Vagina (tissue), 2 donors: ENCODE results near the gene SIPA1L3. TPM values are rescaled to one million over a fixed set of nuclear protein-coding genes. Genes with fewer than 3 reads are reported as not detected.

Experiments
- DNase-seq, 2 donors: peaks; one replicate each; pipeline ENCODE4 v3.0.0-alpha.2; 2017; ENCODE audit errors: extremely low spot score in 2 of 2
- H3K27ac ChIP-seq: fragments of 200-600 bp; sonication (generic); one replicate; pipeline ENCODE4 v1.5.1; 2019
- H3K27me3 ChIP-seq: fragments of 200-600 bp; sonication (generic); one replicate; pipeline ENCODE4 v1.5.1; 2019
- H3K36me3 ChIP-seq, 2 donors: fragments of 200-600 bp; sonication (generic); one replicate each; pipeline ENCODE4 v1.5.1; 2017 to 2019
- H3K4me1 ChIP-seq: fragments of 200-600 bp; sonication (generic); one replicate; pipeline ENCODE4 v1.5.1; 2019
- H3K4me3 ChIP-seq, 2 donors: fragments of 200-600 bp; sonication (generic); 1 replicate in 1 of 2; 2 replicates in 1 of 2; pipeline ENCODE4 v1.5.1; 2016 to 2019
- H3K9me3 ChIP-seq: fragments of 200-600 bp; sonication (generic); one replicate; pipeline ENCODE4 v1.5.1; 2019
- POLR2A ChIP-seq, 2 donors: fragments of 450-650 bp; IDR thresholded peaks; one replicate each; pipeline ENCODE4 v1.6.1; 2017; ENCODE audit warnings: antibody characterized with exemption in 2 of 2, mild to moderate bottlenecking in 2 of 2, moderate library complexity in 2 of 2
- POLR2AphosphoS5 ChIP-seq, 2 donors: sonication (generic); formaldehyde crosslinking; IDR thresholded peaks; one replicate each; pipeline ENCODE4 v1.9.0; 2017; ENCODE audit warnings: antibody characterized with exemption in 2 of 2, mild to moderate bottlenecking in 2 of 2, low read depth in 1 of 2; ENCODE audit not compliant: insufficient read depth in 1 of 2
- intact Hi-C: fragments of 100-400 bp; cut with DNase I; formaldehyde crosslinking; loops from one replicate; pipeline ENCODE4 v1.15.1; 2023
- total RNA-seq: library from RNA; depleted of rRNA; stranded (reverse); fragments of >200 nt; gene quantifications from one replicate; pipeline ENCODE4 v1.2.3, GENCODE V29; 2016
- TF ChIP-seq, protein P1 (sequence below), 3 experiments: fragments of 450-650 bp in 2 of 3; fragments of 200-600 bp in 1 of 3; sonication (generic) in 1 of 3; IDR thresholded peaks; one replicate each; pipeline ENCODE4 v1.5.1; 2017 to 2019; ENCODE audit warnings: antibody characterized with exemption in 3 of 3, mild to moderate bottlenecking in 2 of 3, moderate library complexity in 2 of 3

SIPA1L3 gene
- total RNA-seq, 1 donor from 2014 or later, result 13.0 TPM

DNA sequence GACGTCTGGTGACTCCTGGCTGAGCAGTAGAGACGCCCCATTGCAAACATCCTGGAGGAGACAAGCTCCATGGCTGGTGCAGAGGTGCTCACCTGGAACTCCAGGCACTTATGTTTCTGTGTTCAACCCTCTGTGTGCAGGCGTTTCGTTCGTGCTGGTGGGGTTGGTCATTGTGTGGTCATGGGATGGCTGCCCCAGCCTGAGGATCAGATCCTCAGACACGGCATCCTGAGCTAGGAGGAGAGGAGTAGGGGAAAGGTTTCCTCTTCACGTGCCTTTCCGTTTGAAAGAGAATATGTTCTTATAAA is 87.8 kb downstream of the SIPA1L3 start:
- H3K27ac ChIP-seq, result no peak overlapping the region
- no peak for TF ChIP-seq POLR2A (IDR thresholded peaks at IDR 0.05)
- TF ChIP-seq, protein P1, sequence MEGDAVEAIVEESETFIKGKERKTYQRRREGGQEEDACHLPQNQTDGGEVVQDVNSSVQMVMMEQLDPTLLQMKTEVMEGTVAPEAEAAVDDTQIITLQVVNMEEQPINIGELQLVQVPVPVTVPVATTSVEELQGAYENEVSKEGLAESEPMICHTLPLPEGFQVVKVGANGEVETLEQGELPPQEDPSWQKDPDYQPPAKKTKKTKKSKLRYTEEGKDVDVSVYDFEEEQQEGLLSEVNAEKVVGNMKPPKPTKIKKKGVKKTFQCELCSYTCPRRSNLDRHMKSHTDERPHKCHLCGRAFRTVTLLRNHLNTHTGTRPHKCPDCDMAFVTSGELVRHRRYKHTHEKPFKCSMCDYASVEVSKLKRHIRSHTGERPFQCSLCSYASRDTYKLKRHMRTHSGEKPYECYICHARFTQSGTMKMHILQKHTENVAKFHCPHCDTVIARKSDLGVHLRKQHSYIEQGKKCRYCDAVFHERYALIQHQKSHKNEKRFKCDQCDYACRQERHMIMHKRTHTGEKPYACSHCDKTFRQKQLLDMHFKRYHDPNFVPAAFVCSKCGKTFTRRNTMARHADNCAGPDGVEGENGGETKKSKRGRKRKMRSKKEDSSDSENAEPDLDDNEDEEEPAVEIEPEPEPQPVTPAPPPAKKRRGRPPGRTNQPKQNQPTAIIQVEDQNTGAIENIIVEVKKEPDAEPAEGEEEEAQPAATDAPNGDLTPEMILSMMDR (IDR thresholded peaks at IDR 0.05), result no peak
- no peak for DNase-seq
- no peak overlapping the region for H3K4me3 ChIP-seq
- H3K4me1 ChIP-seq, result peaks cover 43% of the 10 kb centered on the region
- H3K36me3 ChIP-seq, result no peaks in the 10 kb centered on the region
- H3K27me3 ChIP-seq, result no peaks in the 10 kb centered on the region
- intact Hi-C loops, result no loop called here
- no peaks in the 10 kb centered on the region for H3K9me3 ChIP-seq

DNA sequence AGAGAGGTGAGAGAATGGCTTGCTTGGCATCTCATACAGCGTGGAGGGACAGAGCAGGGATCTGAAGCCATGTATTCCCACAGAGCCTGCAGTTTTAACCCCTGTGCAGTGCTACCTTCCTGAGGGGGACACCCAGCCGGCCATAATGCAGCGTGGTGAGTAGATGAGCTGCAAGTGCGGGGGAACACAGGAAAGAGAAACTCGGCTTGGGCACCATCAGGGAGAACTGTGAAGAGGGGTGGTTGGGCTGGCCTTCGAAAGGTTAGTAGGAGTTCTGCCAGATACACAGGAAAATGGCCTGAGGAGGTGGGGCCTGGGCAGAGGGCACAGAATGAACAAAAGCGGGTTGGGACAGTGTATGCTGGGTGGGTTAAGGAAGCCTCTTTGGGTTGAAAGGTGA is 88.3 kb downstream of the SIPA1L3 start:
- no peaks in the 10 kb centered on the region for H3K27me3 ChIP-seq
- no peaks in the 10 kb centered on the region for H3K9me3 ChIP-seq
- intact Hi-C loops, result no loop called here
- TF ChIP-seq POLR2A (IDR thresholded peaks at IDR 0.05) (no peak), POLR2AphosphoS5 (IDR thresholded peaks at IDR 0.05; ENCODE audit: insufficient read depth in 1 of 2, low read depth in 1 of 2) (no peak)
- TF ChIP-seq, protein P1 (IDR thresholded peaks at IDR 0.05), result no peak
- no peak overlapping the region for H3K27ac ChIP-seq
- no peaks in the 10 kb centered on the region for H3K36me3 ChIP-seq
- H3K4me1 ChIP-seq, result peaks cover 41% of the 10 kb centered on the region
- H3K4me3 ChIP-seq, result no peak overlapping the region
- DNase-seq, result no peak

DNA sequence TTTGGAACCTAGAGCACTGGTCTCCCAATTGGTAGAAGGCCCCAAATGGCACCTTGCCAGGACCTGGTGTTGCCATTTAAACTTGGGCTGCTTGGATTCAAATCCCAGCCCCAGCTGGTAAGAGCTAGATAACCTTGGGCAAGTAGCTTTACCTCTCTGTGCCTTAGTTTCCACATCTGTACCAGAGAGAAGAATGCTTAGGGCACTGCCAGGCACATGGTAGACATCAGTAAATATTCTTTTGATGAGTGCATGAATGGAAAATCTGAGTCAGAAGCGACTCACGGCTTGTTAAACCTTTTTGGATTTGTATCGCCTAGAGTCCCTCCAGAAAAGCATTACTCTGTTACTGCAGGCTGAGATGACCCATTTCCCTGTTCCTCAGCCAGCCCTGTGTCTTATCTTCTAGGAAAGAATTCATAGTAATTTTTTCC is 90.9 kb downstream of the SIPA1L3 start:
- no peaks in the 10 kb centered on the region for H3K9me3 ChIP-seq
- H3K27ac ChIP-seq, result peak overlapping the region; percentile 56
- no peak for DNase-seq
- H3K4me1 ChIP-seq, result peaks cover 28% of the 10 kb centered on the region
- H3K36me3 ChIP-seq, result no peaks in the 10 kb centered on the region
- TF ChIP-seq POLR2A (IDR thresholded peaks at IDR 0.05) (no peak), POLR2AphosphoS5 (IDR thresholded peaks at IDR 0.05; ENCODE audit: insufficient read depth in 1 of 2, low read depth in 1 of 2) (peak in 1 of 2 donors; percentile 76)
- TF ChIP-seq, protein P1 (IDR thresholded peaks at IDR 0.05), result no peak
- intact Hi-C loops, result no loop called here
- no peaks in the 10 kb centered on the region for H3K27me3 ChIP-seq
- H3K4me3 ChIP-seq, result no peak overlapping the region

DNA sequence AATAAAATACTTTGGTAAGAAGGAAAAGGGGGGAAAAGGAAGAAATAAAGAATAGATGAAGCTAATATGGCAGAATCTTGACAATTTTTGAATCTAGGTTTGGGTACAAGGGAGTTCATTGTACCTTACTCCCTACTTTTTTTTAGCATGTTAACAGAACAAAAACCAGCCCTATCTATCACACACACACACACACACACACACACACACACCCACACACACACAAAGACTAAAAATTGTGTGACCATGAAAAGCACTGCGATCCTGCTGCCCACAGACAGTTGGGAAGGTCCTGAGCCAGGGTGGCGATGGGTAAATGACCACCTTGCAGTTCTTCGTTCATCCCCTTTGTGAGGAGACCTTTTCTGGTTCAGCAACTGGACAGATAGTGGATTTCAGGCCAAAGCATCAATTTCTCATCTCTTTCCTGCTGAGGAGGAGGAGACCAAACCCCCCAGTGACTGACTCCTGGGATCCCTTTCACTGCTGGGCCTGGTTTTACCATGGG is 91.8 kb downstream of the SIPA1L3 start:
- no peaks in the 10 kb centered on the region for H3K27me3 ChIP-seq
- H3K4me1 ChIP-seq, result peaks cover 37% of the 10 kb centered on the region
- H3K36me3 ChIP-seq, result no peaks in the 10 kb centered on the region
- intact Hi-C loops, result no loop called here
- TF ChIP-seq POLR2A (IDR thresholded peaks at IDR 0.05) (no peak), POLR2AphosphoS5 (IDR thresholded peaks at IDR 0.05; ENCODE audit: insufficient read depth in 1 of 2, low read depth in 1 of 2) (no peak)
- TF ChIP-seq, protein P1 (IDR thresholded peaks at IDR 0.05), result no peak
- no peak for DNase-seq
- H3K4me3 ChIP-seq, result no peak overlapping the region
- no peaks in the 10 kb centered on the region for H3K9me3 ChIP-seq
- peak overlapping the region; percentile 56 for H3K27ac ChIP-seq

DNA sequence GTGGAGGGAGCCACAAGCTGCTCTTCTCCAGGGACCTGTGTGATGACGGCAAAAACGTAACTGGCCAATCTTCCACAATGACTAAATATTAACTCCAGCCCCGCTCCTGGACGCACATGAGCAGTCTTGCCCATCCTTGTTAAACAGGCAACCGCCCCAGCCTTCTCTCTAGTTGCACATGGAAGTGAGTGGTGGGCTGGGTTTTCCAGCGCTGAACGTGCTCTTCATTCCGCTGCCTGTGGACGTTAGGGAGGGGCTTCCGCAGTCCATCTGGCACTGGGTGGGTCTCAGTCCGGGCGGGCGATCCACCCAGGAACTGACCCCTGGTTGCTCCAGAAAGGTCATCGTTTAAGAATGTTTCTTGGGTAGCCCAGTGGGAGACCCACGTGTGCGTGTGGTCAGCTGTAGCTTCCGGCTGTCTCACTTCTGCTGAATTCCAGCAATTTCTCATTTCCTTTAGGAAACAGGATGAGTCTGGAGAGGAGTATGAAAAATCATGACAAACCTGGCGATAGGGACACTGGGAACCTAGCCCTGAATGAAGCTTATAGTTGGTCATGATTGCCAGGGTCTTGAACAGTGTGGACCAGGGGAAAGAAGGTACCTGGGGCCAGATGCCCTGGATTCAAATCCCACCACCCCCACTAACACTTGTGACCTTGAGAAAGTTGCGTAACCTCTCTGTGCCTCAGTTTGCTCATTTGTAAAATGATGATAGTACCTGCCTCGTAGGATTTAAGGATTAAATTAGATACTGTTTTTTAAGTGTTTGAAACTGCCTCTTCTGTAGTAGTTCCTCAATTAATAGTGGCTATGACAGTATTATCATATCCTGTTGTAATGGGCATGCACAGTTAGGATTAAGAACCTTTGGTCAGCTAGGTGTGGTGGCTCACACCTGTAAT is 92.6 kb downstream of the SIPA1L3 start:
- Histone ChIP-seq H3K4me1 (peaks cover 42% of the 10 kb centered on the region), H3K9me3 (no peaks in the 10 kb centered on the region), H3K36me3 (no peaks in the 10 kb centered on the region), H3K27ac (peak overlapping the region; percentile 56), H3K4me3 (no peak overlapping the region), H3K27me3 (no peaks in the 10 kb centered on the region)
- no peak for DNase-seq
- intact Hi-C loops, result no loop called here
- TF ChIP-seq POLR2AphosphoS5 (IDR thresholded peaks at IDR 0.05; ENCODE audit: insufficient read depth in 1 of 2, low read depth in 1 of 2), result peak in 1 of 2 donors; percentile 29
- TF ChIP-seq, protein P1 (IDR thresholded peaks at IDR 0.05), result no peak
